ENCODE data around the gene DNM1.
"Not testable (repeated sequence)": the region's sequence is repeated elsewhere in the genome, so short reads cannot be mapped to it uniquely, and the experiment has no call there.

- not testable (repeated sequence) for TF ChIP-seq TAF1 (IDR thresholded peaks at IDR 0.05; ENCODE audit: low read depth); USF1 (IDR thresholded peaks at IDR 0.05); CREB1 (IDR thresholded peaks at IDR 0.05; ENCODE audit: low read depth); YY1 (IDR thresholded peaks at IDR 0.05; ENCODE audit: low read depth); MAX (IDR thresholded peaks at IDR 0.05); FOXM1 (IDR thresholded peaks at IDR 0.05; ENCODE audit: borderline replicate concordance, low read depth); CEBPB (IDR thresholded peaks at IDR 0.05); TEAD4 (IDR thresholded peaks at IDR 0.05)
- TF ChIP-seq RAD21 (IDR thresholded peaks at IDR 0.05; ENCODE audit: low read depth): peak; percentile 13; the same call in 1 of the 2 replicates
These were observed 21.7 kb upstream of the DNM1 start for GRCh38 chr9:128181480-128181879.
